ENCODE data around the gene SRMS.

Gene SRMS

GRCh38 chr20:63547725-63548480, at the start of gene SRMS:
Gene SRMS (minus strand): TSS chr20:63547749. CDS start chr20:63547463, 286 bp downstream.
- Histone ChIP-seq H3K36me3 (ENCODE audit: insufficient read depth, low read length) (no peaks in the 10 kb centered on the region), H3K27ac (no peak within 1 kb of the TSS), H3K9me3 (ENCODE audit: low read depth, low read length) (no peaks in the 10 kb centered on the region), H3K4me3 (no peak within 1 kb of the TSS), H3K9ac (ENCODE audit: insufficient read length) (no peak within 1 kb of the TSS)
- no peak for DNase-seq (ENCODE audit: low read depth, low spot score)
- TF ChIP-seq FOXP2 (optimal IDR thresholded peaks at IDR 0.05; ENCODE audit: control extremely low read depth, extremely low read length, insufficient read depth) (no peak), POLR2AphosphoS5 (IDR thresholded peaks at IDR 0.05; ENCODE audit: borderline replicate concordance, low read depth, low read length) (no peak), EZH2 (IDR thresholded peaks at IDR 0.05) (no peak)

- DNase-seq (ENCODE audit: low read depth, low spot score), result no peak
- Histone ChIP-seq H3K9me3 (ENCODE audit: low read depth, low read length) (no peaks in the 10 kb centered on the region), H3K9ac (ENCODE audit: insufficient read length) (no peak overlapping the region), H3K36me3 (ENCODE audit: insufficient read depth, low read length) (peaks cover 13% of the 10 kb centered on the region; the same call in 1 of the 2 replicates), H3K4me3 (no peak overlapping the region), H3K27ac (no peak overlapping the region)
- TF ChIP-seq FOXP2 (optimal IDR thresholded peaks at IDR 0.05; ENCODE audit: control extremely low read depth, extremely low read length, insufficient read depth) (no peak), EZH2 (IDR thresholded peaks at IDR 0.05) (no peak), POLR2AphosphoS5 (IDR thresholded peaks at IDR 0.05; ENCODE audit: borderline replicate concordance, low read depth, low read length) (no peak)
Observed at GRCh38 chr20:63596423-63596822, 48.9 kb upstream of the SRMS start.

- TF ChIP-seq FOXP2 (optimal IDR thresholded peaks at IDR 0.05; ENCODE audit: control extremely low read depth, extremely low read length, insufficient read depth) (no peak), EZH2 (IDR thresholded peaks at IDR 0.05) (no peak), POLR2AphosphoS5 (IDR thresholded peaks at IDR 0.05; ENCODE audit: borderline replicate concordance, low read depth, low read length) (no peak)
- no peaks in the 10 kb centered on the region for H3K9me3 ChIP-seq (ENCODE audit: low read depth, low read length)
- H3K27ac ChIP-seq, result no peak overlapping the region
- H3K9ac ChIP-seq (ENCODE audit: insufficient read length), result no peak overlapping the region
- no peak for DNase-seq (ENCODE audit: low read depth, low spot score)
- peaks cover 5% of the 10 kb centered on the region; the same call in 1 of the 2 replicates for H3K36me3 ChIP-seq (ENCODE audit: insufficient read depth, low read length)
- no peak overlapping the region for H3K4me3 ChIP-seq
Observed at GRCh38 chr20:63595416-63596127, 48.0 kb upstream of the SRMS start.

GRCh38 chr20:63594043-63594561, 46.6 kb upstream of the SRMS start:
- Histone ChIP-seq H3K27ac (no peak overlapping the region), H3K9ac (ENCODE audit: insufficient read length) (no peak overlapping the region), H3K4me3 (no peak overlapping the region), H3K9me3 (ENCODE audit: low read depth, low read length) (no peaks in the 10 kb centered on the region), H3K36me3 (ENCODE audit: insufficient read depth, low read length) (no peaks in the 10 kb centered on the region; the same call in 1 of the 2 replicates)
- DNase-seq (ENCODE audit: low read depth, low spot score), result no peak
- TF ChIP-seq POLR2AphosphoS5 (IDR thresholded peaks at IDR 0.05; ENCODE audit: borderline replicate concordance, low read depth, low read length), result no peak
- no peak for TF ChIP-seq EZH2 (IDR thresholded peaks at IDR 0.05)
- no peak for TF ChIP-seq FOXP2 (optimal IDR thresholded peaks at IDR 0.05; ENCODE audit: control extremely low read depth, extremely low read length, insufficient read depth)

GRCh38 chr20:63592661-63593060, 45.1 kb upstream of the SRMS start:
- H3K27ac ChIP-seq, result no peak overlapping the region
- H3K9me3 ChIP-seq (ENCODE audit: low read depth, low read length), result no peaks in the 10 kb centered on the region
- H3K36me3 ChIP-seq (ENCODE audit: insufficient read depth, low read length), result no peaks in the 10 kb centered on the region; the same call in 1 of the 2 replicates
- DNase-seq (ENCODE audit: low read depth, low spot score), result no peak
- TF ChIP-seq FOXP2 (optimal IDR thresholded peaks at IDR 0.05; ENCODE audit: control extremely low read depth, extremely low read length, insufficient read depth) (no peak), POLR2AphosphoS5 (IDR thresholded peaks at IDR 0.05; ENCODE audit: borderline replicate concordance, low read depth, low read length) (no peak), EZH2 (IDR thresholded peaks at IDR 0.05) (no peak)
- H3K4me3 ChIP-seq, result no peak overlapping the region
- no peak overlapping the region for H3K9ac ChIP-seq (ENCODE audit: insufficient read length)

GRCh38 chr20:63591786-63592355, 44.3 kb upstream of the SRMS start:
- TF ChIP-seq FOXP2 (optimal IDR thresholded peaks at IDR 0.05; ENCODE audit: control extremely low read depth, extremely low read length, insufficient read depth), result no peak
- TF ChIP-seq EZH2 (IDR thresholded peaks at IDR 0.05), result no peak
- no peak for TF ChIP-seq POLR2AphosphoS5 (IDR thresholded peaks at IDR 0.05; ENCODE audit: borderline replicate concordance, low read depth, low read length)
- DNase-seq (ENCODE audit: low read depth, low spot score), result no peak
- H3K9ac ChIP-seq (ENCODE audit: insufficient read length), result no peak overlapping the region
- no peaks in the 10 kb centered on the region; the same call in 1 of the 2 replicates for H3K36me3 ChIP-seq (ENCODE audit: insufficient read depth, low read length)
- no peak overlapping the region for H3K4me3 ChIP-seq
- H3K9me3 ChIP-seq (ENCODE audit: low read depth, low read length), result no peaks in the 10 kb centered on the region
- no peak overlapping the region for H3K27ac ChIP-seq

- TF ChIP-seq FOXP2 (optimal IDR thresholded peaks at IDR 0.05; ENCODE audit: control extremely low read depth, extremely low read length, insufficient read depth) (no peak), EZH2 (IDR thresholded peaks at IDR 0.05) (no peak), POLR2AphosphoS5 (IDR thresholded peaks at IDR 0.05; ENCODE audit: borderline replicate concordance, low read depth, low read length) (no peak)
- no peaks in the 10 kb centered on the region; the same call in 1 of the 2 replicates for H3K36me3 ChIP-seq (ENCODE audit: insufficient read depth, low read length)
- DNase-seq (ENCODE audit: low read depth, low spot score), result no peak
- H3K4me3 ChIP-seq, result no peak overlapping the region
- H3K9ac ChIP-seq (ENCODE audit: insufficient read length), result no peak overlapping the region
- no peak overlapping the region for H3K27ac ChIP-seq
- H3K9me3 ChIP-seq (ENCODE audit: low read depth, low read length), result no peaks in the 10 kb centered on the region
Observed at GRCh38 chr20:63591147-63591533, 43.6 kb upstream of the SRMS start.
